Measurements from ENCODE around the gene CYB5B.

DNA sequence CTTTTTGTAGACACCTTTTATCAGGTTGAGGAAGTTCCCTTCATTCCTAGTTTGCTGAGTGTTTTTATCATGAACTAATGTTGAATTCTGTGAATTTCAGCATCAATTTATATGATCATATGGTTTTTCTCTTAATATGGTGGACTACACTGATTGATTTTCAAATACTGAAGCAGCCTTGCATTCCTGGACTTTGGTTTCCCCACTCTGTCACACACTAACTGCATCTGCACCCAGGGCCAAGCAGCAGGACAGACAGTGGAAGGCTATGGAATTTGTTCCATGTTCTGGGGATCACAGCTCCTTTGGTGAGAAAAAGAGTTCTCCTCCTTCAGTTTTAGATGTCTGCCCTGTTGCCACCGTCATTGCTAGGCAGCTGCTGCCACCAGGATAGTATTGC lies 46.4 kb upstream of the CYB5B start:
- no peak for TF ChIP-seq TAF1 (IDR thresholded peaks at IDR 0.05; ENCODE audit: low read depth, low read length)
- no peak for TF ChIP-seq POLR2A (IDR thresholded peaks at IDR 0.05; ENCODE audit: low read depth, low read length)
- 0 out of 2 replicates have a peak, but pooled peaks have one; percentile 29 for TF ChIP-seq POLR2AphosphoS5 (IDR thresholded peaks at IDR 0.05; ENCODE audit: low read depth, low read length)
- TF ChIP-seq SPI1 (IDR thresholded peaks at IDR 0.05; ENCODE audit: low read depth, low read length): no peak
- TF ChIP-seq POU2F2 (IDR thresholded peaks at IDR 0.05; ENCODE audit: low read depth, low read length): no peak
